PFSK-1 (cell line): ENCODE results near the gene ETFB.

ENCODE experiments used
- FOXP2 ChIP-seq: optimal IDR thresholded peaks from 2 replicates; pipeline ENCODE3; 2011; ENCODE audit warnings: borderline replicate concordance, control low read depth, inconsistent platforms; ENCODE audit not compliant: insufficient read depth; ENCODE audit errors: extremely low read length, extremely low read depth
- POLR2AphosphoS5 ChIP-seq: IDR thresholded peaks from 2 replicates; pipeline ENCODE4 v1.6.1; 2012; ENCODE audit warnings: low read depth, mild to moderate bottlenecking, control low read depth, low read length, moderate library complexity
- REST ChIP-seq, 2 experiments: IDR thresholded peaks; 2 replicates each; pipeline versions ENCODE4 v1.6.1 to v1.8.0; 2011 to 2012; ENCODE audit warnings: low read depth in 2 of 2, low read length in 2 of 2, control low read depth in 1 of 2, inconsistent platforms in 1 of 2, mild to moderate bottlenecking in 1 of 2, moderate library complexity in 1 of 2; ENCODE audit not compliant: insufficient read depth in 1 of 2
- SIN3A ChIP-seq: IDR thresholded peaks from 2 replicates; pipeline ENCODE4 v1.6.1; 2012; ENCODE audit warnings: mild to moderate bottlenecking, low read length, moderate library complexity, borderline replicate concordance; ENCODE audit not compliant: insufficient read depth
- TAF1 ChIP-seq: IDR thresholded peaks from 2 replicates; pipeline ENCODE4 v1.6.1; 2012; ENCODE audit warnings: low read length, control low read depth, borderline replicate concordance; ENCODE audit not compliant: insufficient read depth

ETFB gene

DNA sequence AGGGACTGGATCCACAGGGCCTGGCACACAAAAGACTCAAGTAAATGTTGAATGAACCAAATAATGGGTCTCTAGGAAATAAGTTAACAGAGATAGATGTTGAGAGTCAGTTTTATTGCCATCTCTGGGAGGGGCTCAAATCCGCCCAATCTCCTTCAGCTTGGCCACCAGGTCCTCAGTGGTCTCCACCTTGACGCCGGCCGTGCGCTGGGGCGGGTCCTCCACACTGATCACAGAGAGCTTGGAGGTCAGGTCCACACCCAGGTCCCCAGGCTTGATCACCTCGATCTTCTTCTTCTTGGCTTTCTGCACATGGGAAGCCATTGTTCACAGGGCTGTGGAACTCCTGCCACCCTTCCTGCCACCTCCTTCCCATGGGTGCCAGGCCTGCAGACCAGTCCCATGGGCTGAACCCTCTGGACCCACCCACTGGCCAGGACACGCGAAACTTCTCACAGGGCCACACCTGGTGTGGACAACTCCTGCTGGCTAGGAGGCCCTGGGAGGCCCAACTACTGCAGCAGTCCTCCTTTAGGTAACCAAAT is 21.0 kb downstream of the ETFB start:
- no peak for TF ChIP-seq TAF1
- no peak for TF ChIP-seq SIN3A
- TF ChIP-seq FOXP2: no peak
- TF ChIP-seq REST (IDR thresholded peaks at IDR 0.05; ENCODE audit: insufficient read depth in 1 of 2, low read depth in 2 of 2, low read length in 2 of 2): no peak
- TF ChIP-seq POLR2AphosphoS5: no peak

GRCh38 chr19:51342631-51343569 is 23.3 kb downstream of the ETFB start:
- no peak for TF ChIP-seq FOXP2
- no peak for TF ChIP-seq REST (IDR thresholded peaks at IDR 0.05; ENCODE audit: insufficient read depth in 1 of 2, low read depth in 2 of 2, low read length in 2 of 2)
- no peak for TF ChIP-seq TAF1
- TF ChIP-seq SIN3A: no peak

DNA sequence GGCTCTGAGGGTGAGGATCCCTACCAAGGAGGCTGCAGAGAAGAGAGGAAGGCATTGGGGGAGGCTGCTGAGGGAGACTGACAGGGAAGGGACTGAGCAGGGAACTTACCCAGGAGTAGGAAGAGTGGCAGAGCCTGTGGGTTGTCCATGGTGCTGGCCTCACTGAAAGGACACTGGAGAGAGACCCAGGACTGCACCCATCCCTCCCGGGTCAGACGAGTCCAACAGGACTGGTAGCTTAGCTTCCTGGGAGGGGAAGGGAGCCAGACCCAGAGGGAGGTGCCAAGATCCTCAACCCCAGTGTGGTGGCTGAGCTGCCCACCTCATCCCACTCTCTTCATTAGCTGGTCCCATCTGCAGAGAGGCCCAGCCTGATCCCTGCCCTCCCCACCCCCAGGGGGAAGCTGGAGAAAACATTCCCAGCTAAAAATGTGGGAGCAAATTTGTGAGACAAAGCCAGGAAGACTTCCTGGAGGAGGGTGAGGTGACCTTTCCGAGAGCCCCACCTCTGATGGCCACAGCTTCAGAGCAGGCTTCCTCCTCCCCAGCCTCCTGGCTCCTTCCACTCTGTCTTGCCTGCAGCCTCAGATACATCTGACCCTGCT is 24.1 kb downstream of the ETFB start, which contains the start of gene VSIG10L:
TSS of gene VSIG10L (minus strand) at position 164 of the 605 bp plus-strand sequence. CDS start at position 149, 15 bp downstream.
- no peak for TF ChIP-seq SIN3A
- TF ChIP-seq FOXP2: no peak
- peak; percentile 68 to 80 for TF ChIP-seq REST (IDR thresholded peaks at IDR 0.05; ENCODE audit: insufficient read depth in 1 of 2, low read depth in 2 of 2, low read length in 2 of 2)

GRCh38 chr19:51341066-51341465 is 25.1 kb downstream of the ETFB start:
- no peak for TF ChIP-seq SIN3A
- TF ChIP-seq TAF1: no peak
- no peak for TF ChIP-seq REST (IDR thresholded peaks at IDR 0.05; ENCODE audit: insufficient read depth in 1 of 2, low read depth in 2 of 2, low read length in 2 of 2)
- TF ChIP-seq FOXP2: no peak
- no peak for TF ChIP-seq POLR2AphosphoS5
